ENCODE data around the gene CCDC171. TPM values are rescaled to one million over a fixed set of nuclear protein-coding genes. Genes with fewer than 3 reads are reported as not detected.

Gene CCDC171
- total RNA-seq, 4 donors from 2014 or later, result 2.5 to 4.2 (median 3.3) TPM

DNA sequence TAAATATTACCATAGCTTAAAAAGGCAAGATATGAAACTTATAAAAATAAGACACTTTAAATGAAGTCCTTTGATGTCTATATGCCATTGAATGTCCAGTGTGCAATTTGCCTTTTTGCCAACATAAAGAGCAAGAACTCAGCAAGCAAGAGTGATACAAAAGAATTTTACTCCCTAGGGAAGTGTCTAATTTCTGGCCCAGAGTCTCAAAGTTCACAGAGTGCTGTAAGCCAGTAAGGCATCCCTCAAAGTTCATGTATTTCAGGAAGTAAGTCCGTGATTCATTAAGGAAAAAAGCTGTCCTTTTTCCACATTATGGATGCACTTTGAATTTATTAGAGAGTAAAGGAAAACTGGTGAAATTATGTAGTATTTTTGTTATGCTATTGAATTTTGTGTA is 185.2 kb downstream of the CCDC171 start:
- 62 to 76% methylated on average over 1 of the region's 1 CpG for WGBS, 2 donors
- no peak for TF ChIP-seq POLR2A (IDR thresholded peaks at IDR 0.05)
- no peak for TF ChIP-seq CTCF (IDR thresholded peaks at IDR 0.05)
- intact Hi-C loops (cut with DNase I; ENCODE audit: low total_unique reads), result no loop called here
- H3K4me3 ChIP-seq (ENCODE audit: low read depth, poor library complexity, severe bottlenecking), result no peak overlapping the region
- no peak for DNase-seq (ENCODE audit: low spot score in 2 of 2)

DNA sequence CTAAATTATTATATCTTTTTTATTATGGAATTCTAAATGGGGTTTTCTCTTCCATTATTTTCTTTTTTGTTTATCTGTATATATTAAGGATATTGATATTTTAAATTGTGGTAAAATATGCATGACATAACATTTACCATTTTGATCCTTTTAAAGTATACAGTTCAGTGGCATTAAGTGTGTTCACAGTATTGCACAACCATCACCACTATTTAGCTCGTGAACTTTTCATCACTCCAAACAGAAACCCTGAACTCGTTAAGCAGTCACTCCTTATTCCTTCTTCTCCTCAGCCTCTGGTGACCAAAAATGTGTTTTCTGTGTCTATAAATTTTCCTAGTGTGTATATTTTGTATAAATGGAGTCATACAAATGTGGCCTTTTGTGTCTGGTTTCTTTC is 188.2 kb downstream of the CCDC171 start:
- intact Hi-C loops (cut with DNase I; ENCODE audit: low total_unique reads), result no loop called here
- H3K4me3 ChIP-seq (ENCODE audit: low read depth, poor library complexity, severe bottlenecking), result no peak overlapping the region
- 40 to 42% methylated on average over 2 of the region's 2 CpGs for WGBS, 2 donors
- no peak for DNase-seq (ENCODE audit: low spot score in 2 of 2)
- TF ChIP-seq CTCF (IDR thresholded peaks at IDR 0.05) (no peak), POLR2A (IDR thresholded peaks at IDR 0.05) (no peak)

- no peak overlapping the region for H3K4me3 ChIP-seq (ENCODE audit: low read depth, poor library complexity, severe bottlenecking)
- no peak for DNase-seq (ENCODE audit: low spot score in 2 of 2)
- intact Hi-C loops (cut with DNase I; ENCODE audit: low total_unique reads), result no loop called here
- WGBS, 2 donors, result 97 to 100% methylated on average over 1 of the region's 1 CpG
- TF ChIP-seq POLR2A (IDR thresholded peaks at IDR 0.05) (no peak), CTCF (IDR thresholded peaks at IDR 0.05) (no peak)
These were observed 190.7 kb downstream of the CCDC171 start for GRCh38 chr9:15743512-15743911.

GRCh38 chr9:15744196-15744595 is 191.4 kb downstream of the CCDC171 start:
- WGBS, 2 donors, result 95 to 98% methylated on average over 3 of the region's 3 CpGs
- no peak overlapping the region for H3K4me3 ChIP-seq (ENCODE audit: low read depth, poor library complexity, severe bottlenecking)
- intact Hi-C loops (cut with DNase I; ENCODE audit: low total_unique reads), result no loop called here
- TF ChIP-seq CTCF (IDR thresholded peaks at IDR 0.05) (no peak), POLR2A (IDR thresholded peaks at IDR 0.05) (no peak)
- no peak for DNase-seq (ENCODE audit: low spot score in 2 of 2)

DNA sequence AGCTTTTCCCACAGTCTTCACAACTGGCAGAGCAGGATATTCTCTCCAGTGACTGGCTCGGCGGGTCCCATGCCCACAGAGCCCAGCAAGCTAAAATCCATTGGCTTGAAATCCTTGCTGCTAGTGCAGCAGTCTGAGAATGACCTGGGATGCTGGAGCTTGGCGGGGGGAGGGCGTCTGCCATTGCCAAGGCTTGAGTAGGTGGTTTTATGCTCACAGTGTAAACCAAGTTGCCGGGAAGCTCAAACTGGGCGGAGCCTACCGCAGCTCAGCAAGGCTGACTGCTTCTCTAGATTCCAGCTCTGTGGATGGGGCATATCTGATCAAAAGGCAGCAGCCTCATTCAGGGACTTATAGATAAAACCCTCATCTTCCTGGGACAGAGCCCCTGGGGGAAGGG is 194.1 kb downstream of the CCDC171 start:
- no peak overlapping the region for H3K4me3 ChIP-seq (ENCODE audit: low read depth, poor library complexity, severe bottlenecking)
- intact Hi-C loops (cut with DNase I; ENCODE audit: low total_unique reads), result no loop called here
- no peak for TF ChIP-seq POLR2A (IDR thresholded peaks at IDR 0.05)
- no peak for TF ChIP-seq CTCF (IDR thresholded peaks at IDR 0.05)
- WGBS, 2 donors, result 87 to 90% methylated on average over 7 of the region's 7 CpGs
- DNase-seq (ENCODE audit: low spot score in 2 of 2), result no peak

DNA sequence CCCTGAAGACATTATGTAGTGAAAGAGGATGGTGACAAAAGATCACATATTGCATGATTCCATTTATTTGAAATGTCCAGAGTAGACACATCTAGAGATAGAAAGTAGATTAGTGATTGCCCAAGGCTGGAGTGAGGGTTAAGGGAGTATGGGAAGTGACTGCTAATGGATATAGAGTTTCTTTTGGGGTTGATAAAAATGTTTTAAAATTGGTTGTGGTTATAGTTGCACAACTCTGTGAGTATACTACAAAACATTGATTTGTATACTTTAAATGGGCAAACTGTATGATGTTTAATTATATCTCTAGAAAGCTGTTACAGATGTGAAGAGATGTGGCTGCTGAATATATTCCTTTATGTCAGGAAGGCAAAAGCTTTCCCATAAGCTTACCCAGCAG is 202.8 kb downstream of the CCDC171 start:
- no peak for DNase-seq (ENCODE audit: low spot score in 2 of 2)
- TF ChIP-seq POLR2A (IDR thresholded peaks at IDR 0.05) (no peak), CTCF (IDR thresholded peaks at IDR 0.05) (no peak)
- intact Hi-C loops (cut with DNase I; ENCODE audit: low total_unique reads), result no loop called here
- H3K4me3 ChIP-seq (ENCODE audit: low read depth, poor library complexity, severe bottlenecking), result no peak overlapping the region
